A549 treated with RU486 at 1 μM for 4 hours (cell line): Measurements from ENCODE around the gene CFAP57. TPM values are rescaled to one million over a fixed set of nuclear protein-coding genes. Genes with fewer than 3 reads are reported as not detected.

Experiments used
- total RNA-seq: library from RNA; stranded (reverse); fragments of 200-300 nt; extraction: Qiagen RNA extraction; gene quantifications from 5 replicates; pipeline ENCODE4 v1.2.3, GENCODE V29; 2022; ENCODE audit warnings: low read depth

Gene CFAP57
- total RNA-seq = 0.26 to 0.84 TPM (median 0.29 TPM) in 5 replicates

DNA sequence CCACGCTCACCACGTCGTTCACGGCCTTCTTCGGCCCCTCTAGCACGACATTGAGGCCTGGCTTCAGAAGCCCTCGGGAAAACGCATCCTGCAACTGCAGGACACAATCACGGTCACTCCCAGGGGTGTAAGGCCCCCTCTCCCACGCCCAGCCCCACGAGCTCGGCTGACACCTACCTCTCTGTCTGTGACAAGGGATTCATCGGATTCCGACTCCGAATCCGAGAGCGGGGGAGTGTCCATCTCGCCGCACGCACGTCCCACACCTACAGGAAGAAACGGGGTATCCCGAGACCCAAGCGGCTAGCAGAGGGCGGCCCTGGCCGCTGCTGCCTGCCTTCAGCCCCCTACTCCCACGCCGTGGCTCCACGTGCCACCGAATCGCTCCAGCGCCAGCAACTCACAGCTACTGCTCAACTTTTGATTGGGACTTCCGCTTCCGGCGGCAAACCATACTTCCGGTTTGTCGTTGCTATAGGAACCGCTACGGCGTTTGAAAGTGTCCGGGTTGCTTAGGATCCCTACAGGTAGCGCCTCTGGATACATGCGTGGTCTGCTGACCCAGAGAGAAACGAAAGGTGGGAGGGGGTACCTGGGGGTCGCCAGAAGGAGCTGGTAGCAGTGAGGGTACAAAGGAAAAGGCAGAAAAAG is at the start of gene CFAP57, which contains the start of gene EBNA1BP2:
TSS of gene CFAP57 (plus strand) at position 455 of the 651 bp plus-strand sequence. CDS start 424 bp downstream, outside the sequence.
TSS of gene EBNA1BP2 (minus strand) at position 415 of the 651 bp plus-strand sequence. CDS start at position 243, 172 bp downstream.

DNA sequence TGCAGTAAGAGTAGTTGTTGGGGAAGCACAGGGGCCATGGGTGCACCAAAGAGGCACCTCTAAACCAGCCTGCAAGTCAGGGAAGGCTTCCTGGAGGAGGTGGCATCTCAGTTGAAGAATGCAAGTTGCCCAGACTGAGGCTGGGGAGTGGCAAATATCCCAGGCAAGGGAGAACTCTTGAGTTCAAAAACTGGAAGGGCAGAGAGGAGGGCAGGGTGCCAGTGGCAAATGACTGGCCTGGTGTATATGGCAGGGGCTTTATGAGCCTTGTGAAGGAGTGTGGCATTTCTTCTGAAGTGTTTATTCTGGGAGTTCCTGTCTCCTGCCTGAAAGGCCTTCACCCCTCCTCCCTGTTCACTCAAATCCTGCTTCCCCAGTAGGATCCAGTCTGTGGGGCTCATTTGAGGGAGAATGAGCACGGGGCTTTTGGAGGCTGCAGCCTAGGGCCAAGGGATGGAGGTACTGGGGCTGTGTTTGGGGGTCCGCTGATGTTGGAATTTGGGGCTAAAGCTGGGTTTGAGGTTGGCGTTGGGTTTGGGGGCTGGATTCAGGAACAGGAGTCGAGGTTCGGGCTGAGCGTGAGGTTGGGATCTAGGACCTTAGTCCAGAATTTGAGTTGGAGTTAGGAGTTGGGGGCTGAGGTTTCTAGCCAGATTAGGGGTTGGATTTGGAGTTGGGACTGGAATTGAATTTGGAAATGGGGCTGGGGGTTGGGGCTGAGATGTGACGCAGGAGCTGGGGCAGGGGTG is 97.7 kb downstream of the CFAP57 start, which contains the start of gene TMEM125:
TSS of gene TMEM125 (plus strand) at position 357 of the 749 bp plus-strand sequence. CDS start 2,740 bp downstream, outside the sequence.

DNA sequence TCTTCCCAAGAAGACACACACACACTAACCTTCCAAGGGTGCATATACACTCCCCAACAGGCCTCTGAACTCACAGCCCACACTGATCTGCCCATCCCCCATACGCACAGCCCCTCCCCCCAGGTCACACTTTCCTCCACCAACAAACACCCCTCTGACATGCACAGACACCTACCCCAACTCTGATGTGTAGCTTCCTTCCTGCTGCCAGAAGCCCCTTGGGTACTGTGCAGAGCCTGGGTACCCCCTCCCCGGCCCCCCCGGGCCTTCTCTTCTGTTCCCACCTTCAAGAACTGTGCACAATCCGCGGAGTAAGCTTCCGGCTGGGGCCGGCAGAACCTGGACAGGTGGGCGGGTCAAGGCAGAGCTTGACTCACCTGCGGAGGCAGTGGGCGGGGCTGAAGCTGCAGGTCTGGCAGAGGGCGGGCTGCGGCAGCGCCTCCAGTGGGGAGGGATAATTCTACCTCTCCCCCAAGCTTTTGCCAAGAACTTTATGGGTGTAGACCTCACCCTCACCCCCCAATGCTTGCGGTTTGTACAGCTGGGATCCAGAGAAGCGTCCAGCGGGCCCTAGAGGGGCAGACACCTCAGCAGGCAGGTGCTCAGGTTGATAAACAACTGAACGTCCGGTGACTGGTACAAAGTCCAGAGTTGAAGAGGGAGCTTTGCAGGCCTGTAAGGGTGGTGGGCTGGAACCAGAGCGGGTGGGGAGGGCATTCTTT is 113.3 kb downstream of the CFAP57 start, which contains the start of gene C1orf210:
TSS of gene C1orf210 (minus strand) at position 313 of the 722 bp plus-strand sequence. CDS start 2,311 bp downstream, outside the sequence.

DNA sequence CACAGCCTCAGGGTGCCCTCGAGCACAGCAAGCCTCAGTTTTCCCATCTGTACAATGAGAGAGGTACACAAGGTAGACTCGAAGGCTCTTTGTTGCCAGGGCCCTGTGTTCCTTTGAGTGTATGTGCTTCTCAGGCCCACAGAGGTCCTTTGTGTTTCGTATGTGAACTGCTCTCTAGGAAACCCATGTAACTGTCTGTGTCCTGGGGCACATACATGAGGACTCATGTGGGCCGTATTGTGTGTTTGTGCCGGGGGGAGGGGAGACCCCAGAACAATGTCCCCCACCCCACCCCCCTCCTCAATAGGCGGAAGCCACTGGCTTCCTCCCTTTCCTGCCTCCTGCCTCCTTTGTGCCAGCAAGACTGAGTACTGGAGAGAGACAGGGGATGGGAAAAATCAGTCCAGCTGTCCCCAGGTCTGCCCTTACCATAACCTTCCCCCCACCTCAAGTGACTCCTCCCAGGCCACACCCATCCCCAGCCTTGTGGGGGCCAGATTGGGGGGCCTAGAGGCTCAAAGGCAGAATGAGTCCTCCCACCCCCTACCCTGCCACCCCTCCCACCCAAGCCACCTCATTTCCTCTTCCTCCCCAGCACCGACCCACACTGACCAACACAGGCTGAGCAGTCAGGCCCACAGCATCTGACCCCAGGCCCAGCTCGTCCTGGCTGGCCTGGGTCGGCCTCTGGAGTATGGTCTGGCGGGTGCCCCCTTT is 128.4 kb downstream of the CFAP57 start, which contains the start of gene TIE1:
TSS of gene TIE1 (plus strand) at position 605 of the 717 bp plus-strand sequence. CDS start at position 695, 90 bp downstream.

Other genes starting within 250 kb of the CFAP57 start
- 114 to 141 TPM (median 136 TPM) in 5 replicates for gene SLC2A1, start 213.5 kb upstream of the CFAP57 start, total RNA-seq
- gene EBNA1BP2, start within 50 bp of the CFAP57 start, total RNA-seq = 177 to 217 TPM (median 193 TPM) in 5 replicates
- gene TMEM125, start 97.7 kb downstream of the CFAP57 start, total RNA-seq = not detected in 5 replicates
- gene C1orf210, start 113.3 kb downstream of the CFAP57 start, total RNA-seq = not detected in 5 replicates
- 0.03 TPM in 1 of 5 replicates, not detected in the others for gene TIE1, start 128.7 kb downstream of the CFAP57 start, total RNA-seq
- 0.31 TPM in 1 of 5 replicates, not detected in the others for gene MPL, start 165.5 kb downstream of the CFAP57 start, total RNA-seq
- 174 to 213 TPM (median 193 TPM) in 5 replicates for gene CDC20, start 186.7 kb downstream of the CFAP57 start, total RNA-seq
- 138 to 163 TPM (median 143 TPM) in 5 replicates for gene ELOVL1, start 195.7 kb downstream of the CFAP57 start, total RNA-seq
- 34.9 to 41.5 TPM (median 36.7 TPM) in 5 replicates for gene MED8, start 217.5 kb downstream of the CFAP57 start, total RNA-seq
- gene SZT2, start 217.6 kb downstream of the CFAP57 start, total RNA-seq = 4.9 to 7.9 TPM (median 6.6 TPM) in 5 replicates